WTC11 (cell line): ENCODE data around the gene TMEM114. TPM values are rescaled to one million over a fixed set of nuclear protein-coding genes. Genes with fewer than 3 reads are reported as not detected.

Experiments used
- ATAC-seq: fragments of 200-7000 bp; cut with Tn5 transposase; 2 replicates; pipeline ENCODE4 v1.10.0; 2021; ENCODE audit warnings: mild to moderate bottlenecking, moderate library complexity
- CTCF ChIA-PET: fragments of 300-600 bp; sonication (Branson Sonifier 250); formaldehyde crosslinking; loops from one replicate; lab custom pipeline; 2021; ENCODE audit warnings: antibody characterized with exemption; lab: Charles Lee
- POLR2A ChIA-PET: fragments of 350-600 bp; sonication (Branson Sonifier 250); formaldehyde crosslinking; loops from one replicate; lab custom pipeline; 2021; ENCODE audit warnings: antibody characterized with exemption; lab: Charles Lee
- DNase-seq: peaks from one replicate; pipeline ENCODE4 v3.0.0; 2021; ENCODE audit warnings: low spot score
- H3K27ac Mint-ChIP-seq: 2 replicates; pipeline ENCODE4 v1.8.0; 2021; ENCODE audit warnings: mixed read lengths
- H3K27me3 Mint-ChIP-seq: 2 replicates; pipeline ENCODE4 v1.8.0; 2021; ENCODE audit warnings: low read depth, mild to moderate bottlenecking, moderate library complexity, mixed read lengths
- H3K36me3 Mint-ChIP-seq: 2 replicates; pipeline ENCODE4 v1.8.0; 2021; ENCODE audit warnings: mixed read lengths
- H3K4me1 Mint-ChIP-seq: 2 replicates; pipeline ENCODE4 v1.8.0; 2022; ENCODE audit warnings: mixed read lengths
- H3K4me3 Mint-ChIP-seq: 2 replicates; pipeline ENCODE4 v1.8.0; 2021; ENCODE audit warnings: mild to moderate bottlenecking, moderate library complexity, mixed read lengths
- H3K9me3 Mint-ChIP-seq: 2 replicates; pipeline ENCODE4 v1.8.0; 2021; ENCODE audit warnings: mixed read lengths
- ATF2 ChIP-seq: sonication (generic); formaldehyde crosslinking; IDR thresholded peaks from 2 replicates; pipeline ENCODE4 v1.8.1; 2022; ENCODE audit warnings: low read depth, missing genetic modification reagents, borderline replicate concordance
- CDX4 ChIP-seq: fragments of 250-450 bp; sonication (Bioruptor Pico); IDR thresholded peaks from 2 replicates; pipeline ENCODE4 v1.9.0; 2021; ENCODE audit warnings: moderate library complexity, mild to moderate bottlenecking, inconsistent platforms, borderline replicate concordance
- CREB1 ChIP-seq: sonication (generic); formaldehyde crosslinking; IDR thresholded peaks from 2 replicates; pipeline ENCODE4 v1.8.0; 2023; ENCODE audit warnings: mild to moderate bottlenecking, missing genetic modification reagents
- E2F1 ChIP-seq: sonication (generic); formaldehyde crosslinking; IDR thresholded peaks from 2 replicates; pipeline ENCODE4 v1.8.0; 2022; ENCODE audit warnings: mild to moderate bottlenecking, missing genetic modification reagents
- EMX1 ChIP-seq: fragments of 250-450 bp; sonication (Bioruptor Pico); IDR thresholded peaks from 2 replicates; pipeline ENCODE4 v1.8.0; 2021; ENCODE audit warnings: mild to moderate bottlenecking
- ETV6 ChIP-seq: sonication (generic); formaldehyde crosslinking; IDR thresholded peaks from 2 replicates; pipeline ENCODE4 v1.8.1; 2022; ENCODE audit warnings: mild to moderate bottlenecking, missing genetic modification reagents
- JUN ChIP-seq: sonication (generic); formaldehyde crosslinking; IDR thresholded peaks from 2 replicates; pipeline ENCODE4 v1.8.0; 2023; ENCODE audit warnings: mild to moderate bottlenecking, missing genetic modification reagents
- KAT7 ChIP-seq: sonication (generic); formaldehyde crosslinking; IDR thresholded peaks from 2 replicates; pipeline ENCODE4 v1.8.1; 2023; ENCODE audit warnings: missing genetic modification reagents, mild to moderate bottlenecking, borderline replicate concordance
- MYBL2 ChIP-seq: sonication (generic); formaldehyde crosslinking; IDR thresholded peaks from 2 replicates; pipeline ENCODE4 v1.8.1; 2023; ENCODE audit warnings: mild to moderate bottlenecking, moderate library complexity, missing genetic modification reagents
- NR2C2 ChIP-seq: sonication (generic); formaldehyde crosslinking; IDR thresholded peaks from 2 replicates; pipeline ENCODE4 v1.8.0; 2022; ENCODE audit warnings: mild to moderate bottlenecking, missing genetic modification reagents
- OVOL2 ChIP-seq: fragments of 250-450 bp; sonication (Bioruptor Pico); IDR thresholded peaks from 2 replicates; pipeline ENCODE4 v1.9.0; 2021; ENCODE audit warnings: mild to moderate bottlenecking, borderline replicate concordance
- RORB ChIP-seq: fragments of 250-450 bp; sonication (Bioruptor Pico); IDR thresholded peaks from 2 replicates; pipeline ENCODE4 v1.9.0; 2021; ENCODE audit warnings: mild to moderate bottlenecking
- SMAD3 ChIP-seq: sonication (generic); formaldehyde crosslinking; IDR thresholded peaks from 2 replicates; pipeline ENCODE4 v1.8.0; 2022; ENCODE audit warnings: missing genetic modification reagents, mild to moderate bottlenecking, borderline replicate concordance
- SOX15 ChIP-seq: fragments of 250-450 bp; sonication (Bioruptor Pico); IDR thresholded peaks from 2 replicates; pipeline ENCODE4 v1.9.0; 2021; ENCODE audit warnings: mild to moderate bottlenecking
- STAT6 ChIP-seq: sonication (generic); formaldehyde crosslinking; conservative IDR thresholded peaks from 2 replicates; pipeline ENCODE4 v1.8.1; 2023; ENCODE audit warnings: mild to moderate bottlenecking, low read depth, missing genetic modification reagents, moderate library complexity
- TP53 ChIP-seq: sonication (generic); formaldehyde crosslinking; IDR thresholded peaks from 2 replicates; pipeline ENCODE4 v1.8.1; 2023; ENCODE audit warnings: mild to moderate bottlenecking, missing genetic modification reagents
- USF1 ChIP-seq: sonication (generic); formaldehyde crosslinking; IDR thresholded peaks from 2 replicates; pipeline ENCODE4 v1.8.0; 2022; ENCODE audit warnings: mild to moderate bottlenecking, missing genetic modification reagents
- ZNF219 ChIP-seq: sonication (generic); formaldehyde crosslinking; IDR thresholded peaks from 2 replicates; pipeline ENCODE4 v1.8.0; 2023; ENCODE audit warnings: missing genetic modification reagents, mild to moderate bottlenecking, borderline replicate concordance
- ZNF281 ChIP-seq: sonication (generic); formaldehyde crosslinking; IDR thresholded peaks from 2 replicates; pipeline ENCODE4 v1.8.0; 2023; ENCODE audit warnings: mild to moderate bottlenecking, missing genetic modification reagents
- ZNF416 ChIP-seq: fragments of 250-450 bp; sonication (Bioruptor Pico); IDR thresholded peaks from 2 replicates; pipeline ENCODE4 v1.9.0; 2021; ENCODE audit warnings: mild to moderate bottlenecking, inconsistent platforms
- ZNF425 ChIP-seq: fragments of 250-450 bp; sonication (Bioruptor Pico); conservative IDR thresholded peaks from 2 replicates; pipeline ENCODE4 v1.9.0; 2021; ENCODE audit warnings: mild to moderate bottlenecking
- ZNF671 ChIP-seq: fragments of 250-450 bp; sonication (Bioruptor Pico); IDR thresholded peaks from 2 replicates; pipeline ENCODE4 v1.8.0; 2021; ENCODE audit warnings: mild to moderate bottlenecking
- total RNA-seq: library from RNA; stranded (reverse); gene quantifications from 3 replicates; pipeline ENCODE4 v1.2.3, GENCODE V29; 2021

TMEM114 gene
- total RNA-seq, 1 experiment from 2014 or later: 0.37 TPM

GRCh38 chr16:8567355-8568230 is 22.7 kb downstream of the TMEM114 start (continued):
- TF ChIP-seq ZNF281 (no peak), SMAD3 (CRISPR knock-in tag) (no peak), TP53 (no peak), KAT7 (CRISPR knock-in tag) (no peak), USF1 (CRISPR knock-in tag) (no peak), E2F1 (no peak), MYBL2 (CRISPR knock-in tag) (peak; percentile 31; the same call in 1 of the 2 replicates), RORB (CRISPR knock-in tag) (no peak), STAT6 (CRISPR knock-in tag) (no peak), JUN (no peak)

GRCh38 chr16:8565498-8565897 is 24.8 kb downstream of the TMEM114 start:
- no peak overlapping the region for H3K4me3 Mint-ChIP-seq
- ChIA-PET POLR2A (no interaction called here), CTCF (no interaction called here)
- no peak for TF ChIP-seq JUN
- TF ChIP-seq CDX4 (CRISPR knock-in tag): no peak
- no peak for TF ChIP-seq EMX1
- no peak for TF ChIP-seq ZNF219 (CRISPR knock-in tag)
- no peak for TF ChIP-seq ZNF671 (CRISPR knock-in tag)
- TF ChIP-seq ATF2: no peak
- no peak for TF ChIP-seq CREB1
- TF ChIP-seq ZNF416 (CRISPR knock-in tag): no peak
- TF ChIP-seq ZNF425 (CRISPR knock-in tag): no peak
- no peak for TF ChIP-seq MYBL2 (CRISPR knock-in tag)
- TF ChIP-seq SOX15 (CRISPR knock-in tag): no peak
- no peak for TF ChIP-seq OVOL2 (CRISPR knock-in tag)
- TF ChIP-seq NR2C2 (CRISPR knock-in tag): no peak
- TF ChIP-seq ETV6 (CRISPR knock-in tag): no peak

More at GRCh38 chr16:8565498-8565897, 24.8 kb downstream of the TMEM114 start:
- H3K36me3 Mint-ChIP-seq: peaks cover 3% of the 10 kb centered on the region; the same call in 1 of the 2 replicates
- DNase-seq (peak; percentile 62), ATAC-seq (peak; percentile 82)
- 0 out of 2 replicates have a peak, but pooled peaks cover 6% of the 10 kb centered on the region for H3K27me3 Mint-ChIP-seq
- no peaks in the 10 kb centered on the region for H3K9me3 Mint-ChIP-seq
- peaks cover 3% of the 10 kb centered on the region for H3K4me1 Mint-ChIP-seq
- H3K27ac Mint-ChIP-seq: no peak overlapping the region
